H1 (cell line): ENCODE data around the gene F11R. TPM values are rescaled to one million over a fixed set of nuclear protein-coding genes. Genes with fewer than 3 reads are reported as not detected.

Experiments
- CTCF ChIA-PET: fragments of 300-600 bp; sonication (Branson Sonifier 250); formaldehyde crosslinking; loops from one replicate; lab custom pipeline; 2021; ENCODE audit not compliant: partially characterized antibody; lab: Charles Lee
- POLR2A ChIA-PET: fragments of 300-600 bp; sonication (Branson Sonifier 250); formaldehyde crosslinking; loops from one replicate; lab custom pipeline; 2021; ENCODE audit warnings: inconsistent platforms; ENCODE audit not compliant: partially characterized antibody; lab: Charles Lee
- DNase-seq, 2 experiments: peaks; one replicate each; pipeline versions ENCODE4 v3.0.0 to v3.0.0-alpha.2; 2010 to 2022; ENCODE audit warnings: low spot score in 2 of 2, low read depth in 1 of 2, mixed read lengths in 1 of 2
- FAIRE-seq: peaks from 2 replicates; lab custom pipeline; 2011; peaks lifted over from hg19 to GRCh38; lab: Jason Lieb, UNC
- H2AFZ ChIP-seq: 2 replicates; pipeline ENCODE4 v1.8.1; 2012; ENCODE audit warnings: low read length, inconsistent platforms
- H2AK5ac ChIP-seq: 2 replicates; pipeline ENCODE4 v1.6.1; 2013; ENCODE audit warnings: low read depth, low read length
- H2BK120ac ChIP-seq: replicated peaks from 2 replicates; pipeline ENCODE3; 2013; ENCODE audit warnings: low read depth, low read length, inconsistent platforms
- H2BK12ac ChIP-seq: 2 replicates; pipeline ENCODE4 v1.6.1; 2013; ENCODE audit warnings: low read depth, low read length
- H2BK15ac ChIP-seq: 2 replicates; pipeline ENCODE4 v1.6.1; 2013; ENCODE audit warnings: low read length
- H2BK20ac ChIP-seq: 2 replicates; pipeline ENCODE4 v1.6.1; 2013; ENCODE audit warnings: low read length
- H2BK5ac ChIP-seq: 2 replicates; pipeline ENCODE4 v1.6.1; 2013; ENCODE audit warnings: low read depth, low read length
- H3K14ac ChIP-seq: 2 replicates; pipeline ENCODE4 v1.6.1; 2013; ENCODE audit warnings: inconsistent platforms; ENCODE audit not compliant: insufficient read length
- H3K18ac ChIP-seq: 2 replicates; pipeline ENCODE4 v1.6.1; 2013; ENCODE audit warnings: low read length; ENCODE audit errors: extremely low read depth
- H3K23ac ChIP-seq: 2 replicates; pipeline ENCODE4 v1.6.1; 2013; ENCODE audit warnings: inconsistent platforms; ENCODE audit not compliant: insufficient read length
- H3K23me2 ChIP-seq: 2 replicates; pipeline ENCODE4 v1.6.1; 2013; ENCODE audit warnings: low read depth, low read length
- H3K27ac ChIP-seq: 2 replicates; pipeline ENCODE4 v1.6.1; 2011; ENCODE audit warnings: low read depth, low read length, inconsistent platforms
- H3K27me3 ChIP-seq, 4 experiments: replicated peaks in 1 of 4; 1 replicate in 1 of 4; 2 replicates in 3 of 4; pipeline versions ENCODE4 v1.6.1 to v1.8.1; 2011 to 2013; ENCODE audit warnings: low read length in 3 of 4, mild to moderate bottlenecking in 3 of 4, inconsistent platforms in 2 of 4, mixed read lengths in 2 of 4, moderate library complexity in 1 of 4; ENCODE audit not compliant: control insufficient read depth in 3 of 4, insufficient read depth in 3 of 4; ENCODE audit errors: extremely low read depth in 1 of 4
- H3K36me3 ChIP-seq, 4 experiments: 2 replicates each; pipeline versions ENCODE4 v1.6.1 to v1.8.1; 2011 to 2013; ENCODE audit warnings: mild to moderate bottlenecking in 4 of 4, low read length in 3 of 4, moderate library complexity in 2 of 4, control low read depth in 1 of 4, inconsistent platforms in 1 of 4; ENCODE audit not compliant: insufficient read depth in 4 of 4, control insufficient read depth in 2 of 4
- H3K4ac ChIP-seq: replicated peaks from 2 replicates; pipeline ENCODE3; 2013; ENCODE audit warnings: low read length, low read depth, mixed read lengths, inconsistent platforms; ENCODE audit not compliant: insufficient read length
- H3K4me1 ChIP-seq, 4 experiments: replicated peaks in 1 of 4; 1 replicate in 1 of 4; 2 replicates in 3 of 4; pipeline versions ENCODE4 v1.6.1 to v1.8.1; 2011 to 2013; ENCODE audit warnings: low read length in 3 of 4, inconsistent platforms in 2 of 4, mixed read lengths in 1 of 4; ENCODE audit not compliant: insufficient read depth in 4 of 4, control insufficient read depth in 3 of 4
- H3K4me2 ChIP-seq, 2 experiments: 2 replicates each; pipeline versions ENCODE4 v1.6.1 to v1.8.1; 2011 to 2013; ENCODE audit warnings: low read depth in 2 of 2, low read length in 2 of 2, control low read depth in 1 of 2, inconsistent platforms in 1 of 2, mild to moderate bottlenecking in 1 of 2; ENCODE audit not compliant: insufficient read depth in 1 of 2
- H3K4me3 ChIP-seq, 4 experiments: fragments of 200-600, 300-600 bp in 1 of 4; sonication (generic), shearing (Covaris generic), sonication (Bioruptor Twin) in 1 of 4; 2 replicates each; pipeline versions ENCODE4 v1.5.1 to v1.8.1; 2011 to 2016; ENCODE audit warnings: low read length in 4 of 4, low read depth in 3 of 4, control low read depth in 2 of 4, inconsistent platforms in 2 of 4, mild to moderate bottlenecking in 2 of 4, mixed read lengths in 1 of 4, moderate library complexity in 1 of 4; ENCODE audit not compliant: insufficient read depth in 2 of 4; ENCODE audit errors: extremely low read depth in 1 of 4
- H3K56ac ChIP-seq: replicated peaks from 2 replicates; pipeline ENCODE3; 2013; ENCODE audit warnings: low read depth, mild to moderate bottlenecking, mixed read lengths, low read length, inconsistent platforms; ENCODE audit not compliant: insufficient read length
- H3K79me1 ChIP-seq: 2 replicates; pipeline ENCODE4 v1.6.1; 2013; ENCODE audit warnings: low read depth, low read length, control low read depth
- H3K79me2 ChIP-seq, 2 experiments: 2 replicates each; pipeline versions ENCODE4 v1.6.1 to v1.8.1; 2012 to 2013; ENCODE audit warnings: low read length in 2 of 2, mild to moderate bottlenecking in 2 of 2, inconsistent platforms in 1 of 2; ENCODE audit not compliant: insufficient read depth in 2 of 2, control insufficient read depth in 1 of 2
- H3K9ac ChIP-seq, 4 experiments: replicated peaks in 1 of 4; 1 replicate in 1 of 4; 2 replicates in 3 of 4; pipeline versions ENCODE4 v1.6.1 to v1.8.1; 2011 to 2013; ENCODE audit warnings: low read depth in 3 of 4, low read length in 3 of 4, control low read depth in 2 of 4, mild to moderate bottlenecking in 2 of 4, moderate library complexity in 2 of 4, inconsistent platforms in 1 of 4; ENCODE audit errors: extremely low read depth in 1 of 4
- H3K9me3 ChIP-seq, 2 experiments: 2 replicates each; pipeline versions ENCODE4 v1.6.1 to v1.8.1; 2012 to 2013; ENCODE audit warnings: mild to moderate bottlenecking in 2 of 2, moderate library complexity in 2 of 2, control low read depth in 1 of 2, inconsistent platforms in 1 of 2, low read depth in 1 of 2, low read length in 1 of 2, mixed read lengths in 1 of 2; ENCODE audit not compliant: insufficient read depth in 2 of 2
- H4K20me1 ChIP-seq, 2 experiments: replicated peaks in 1 of 2; 2 replicates each; pipeline versions ENCODE3 to v1.8.1; 2011 to 2013; ENCODE audit warnings: inconsistent platforms in 2 of 2, low read length in 2 of 2, mild to moderate bottlenecking in 1 of 2; ENCODE audit not compliant: insufficient read depth in 2 of 2, control insufficient read depth in 1 of 2
- H4K5ac ChIP-seq: 2 replicates; pipeline ENCODE4 v1.6.1; 2013; ENCODE audit warnings: low read length, low read depth, mixed read lengths, inconsistent platforms; ENCODE audit not compliant: insufficient read length
- H4K8ac ChIP-seq: 2 replicates; pipeline ENCODE4 v1.8.0; 2013; ENCODE audit warnings: mild to moderate bottlenecking, moderate library complexity, low read length, inconsistent platforms; ENCODE audit not compliant: insufficient read depth; ENCODE audit errors: extremely low read depth
- H4K91ac ChIP-seq: replicated peaks from 2 replicates; pipeline ENCODE3; 2013; ENCODE audit warnings: low read length, mixed read lengths, inconsistent platforms; ENCODE audit not compliant: insufficient read length
- RBBP5 ChIP-seq: IDR thresholded peaks from 2 replicates; pipeline ENCODE4 v1.7.1; 2012; ENCODE audit warnings: low read depth, mild to moderate bottlenecking, inconsistent platforms, low read length, moderate library complexity, borderline replicate concordance
- WGBS, 2 experiments: shearing (Covaris generic) in 1 of 2; methylation state at CpG; one replicate each; pipeline versions ENCODE4 v1.1.6 to v1.1.7; 2013 to 2015; ENCODE audit warnings: low lambda C conversion rate in 2 of 2, mixed read lengths in 2 of 2, inconsistent platforms in 1 of 2, low coverage in 1 of 2, missing lambda C conversion rate in 1 of 2; ENCODE audit not compliant: insufficient replicate concordance in 2 of 2, insufficient coverage in 1 of 2, insufficient read length in 1 of 2; ENCODE audit errors: extremely low coverage in 1 of 2, missing lambda C conversion rate in 1 of 2; 5-methylcytosine and 5-hydroxymethylcytosine counted together
- polyA plus RNA-seq, 7 experiments: library from polyadenylated mRNA; depleted of rRNA in 3 of 7; stranded (reverse) in 5 of 7; unstranded in 2 of 7; fragments of >200 nt in 5 of 7; fragments of 200-250 nt in 2 of 7; gene quantifications; 1 replicate in 5 of 7; 2 replicates in 1 of 7; 4 replicates in 1 of 7; pipeline versions ENCODE4 v1.2.1 to v1.2.3, GENCODE V29; 2011 to 2013; ENCODE audit warnings: missing spikeins in 2 of 7, mixed read lengths in 2 of 7
- total RNA-seq: library from RNA; stranded (reverse); fragmentation: NEBNext Ultra II Directional; extraction: Animal tissue kit (Norgen Biotek cat#: 25700); gene quantifications from 2 replicates; pipeline ENCODE4 v1.2.1, GENCODE V29; 2021

Gene F11R
- total and polyA plus RNA-seq, 2 of the 8 experiments (the other 6 are each of a cell fraction or from before 2014, with no cell fraction given), result 159 to 200 TPM

DNA sequence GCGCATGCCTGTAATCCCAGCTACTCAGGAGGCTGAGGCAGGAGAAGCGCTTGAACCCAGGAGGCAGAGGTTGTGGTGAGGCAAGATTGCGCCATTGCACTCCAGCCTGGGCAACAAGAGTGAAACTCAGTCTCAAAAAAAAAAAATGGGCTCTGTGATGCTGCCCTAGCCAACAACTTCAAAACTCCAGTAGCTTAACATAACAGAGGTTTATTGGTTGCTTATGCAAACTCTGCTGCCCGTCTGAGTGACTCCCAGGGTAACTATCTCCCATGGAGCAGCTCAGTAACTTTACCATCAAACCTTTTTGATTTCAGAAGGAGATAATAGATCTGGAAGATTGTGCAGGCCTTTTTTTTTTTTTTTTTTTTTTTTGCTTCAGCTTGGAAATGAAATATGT, 47.5 kb downstream of the F11R start:
- POLR2A ChIA-PET, result interaction anchor here (0.9 to 1.6 kb wide), 2 partner anchors 15 to 66 kb away, joined by 3 read pairs; partner anchors contain the start of gene TSTD1
- Histone ChIP-seq H2BK20ac (no peak overlapping the region), H3K18ac (no peak overlapping the region), H4K20me1 (no peaks in the 10 kb centered on the region), H3K9ac (no peak overlapping the region), H3K23ac (no peak overlapping the region), H4K91ac (no peak overlapping the region), H4K5ac (no peak overlapping the region), H2BK15ac (no peak overlapping the region), H2BK12ac (no peak overlapping the region), H2AFZ (no peak overlapping the region), H3K27ac (no peak overlapping the region), H3K27me3 (no peaks in the 10 kb centered on the region), H4K8ac (no peak overlapping the region), H3K79me1 (no peaks in the 10 kb centered on the region), H3K4me2 (no peak overlapping the region), H3K23me2 (no peaks in the 10 kb centered on the region), H3K56ac (no peak overlapping the region), H3K4ac (no peak overlapping the region), H3K36me3 (no peaks in the 10 kb centered on the region), H3K79me2 (no peaks in the 10 kb centered on the region), H2BK120ac (no peak overlapping the region), H2AK5ac (no peak overlapping the region), H3K9me3 (no peaks in the 10 kb centered on the region), H2BK5ac (no peak overlapping the region), H3K4me3 (no peak overlapping the region), H3K14ac (no peak overlapping the region), H3K4me1 (peaks cover 4 to 13% (median 11%) of the 10 kb centered on the region in 4 experiments; a peak in 6 of 7 replicates)
- FAIRE-seq (no peak), DNase-seq (no peak)
- CTCF ChIA-PET, result interaction anchor here (0.5 to 7.9 kb wide), 8 partner anchors 14 to 1504 kb away, joined by 3 to 63 read pairs (median 4); partner anchors contain the start of gene ITLN2
- WGBS, 2 experiments, result 95% methylated on average over 4 of the region's 4 CpGs; no CpG with 5 or more reads in 1 of the 2 experiments
- TF ChIP-seq RBBP5, result no peak
